ENCODE measurements around the gene ZNF333.

GRCh38 chr19:14733574-14733973 is 43.7 kb downstream of the ZNF333 start:
- TF ChIP-seq POLR2A (IDR thresholded peaks at IDR 0.05; ENCODE audit: low read length) (no peak), GATA1 (IDR thresholded peaks at IDR 0.05; ENCODE audit: low read depth, low read length) (no peak)
